ENCODE data around the gene ANKRD26. TPM values are rescaled to one million over a fixed set of nuclear protein-coding genes. Genes with fewer than 3 reads are reported as not detected.

The ANKRD26 gene
- 10 to 100 TPM; 10.3 to 12.0 TPM for total RNA-seq

GRCh38 chr10:27099916-27100812, at the start of gene ANKRD26:
Gene ANKRD26, minus strand, starts transcription at chr10:27100494. Its CDS starts 168 bp downstream, at chr10:27100326.
- Mint-ChIP-seq H3K27ac (peak within 1 kb of the TSS; percentile 96), H3K9me3 (peaks cover 1% of the 10 kb centered on the region), H3K27me3 (peaks cover 4% of the 10 kb centered on the region), H3K36me3 (peaks cover 24% of the 10 kb centered on the region), H3K4me3 (peak within 1 kb of the TSS; percentile 93), H3K4me1 (peaks cover 39% of the 10 kb centered on the region)
- peak; percentile 95 for DNase-seq

- Mint-ChIP-seq H3K27ac (no peak overlapping the region), H3K9me3 (no peaks in the 10 kb centered on the region), H3K27me3 (no peaks in the 10 kb centered on the region), H3K36me3 (peaks cover 39% of the 10 kb centered on the region), H3K4me3 (no peak overlapping the region), H3K4me1 (peaks cover 45% of the 10 kb centered on the region)
- DNase-seq = no peak
Measured at GRCh38 chr10:27147701-27148100, 47.4 kb upstream of the ANKRD26 start.

GRCh38 chr10:27145937-27146336, 45.6 kb upstream of the ANKRD26 start:
- no peak for DNase-seq
- no peaks in the 10 kb centered on the region for H3K27me3 Mint-ChIP-seq
- H3K4me1 Mint-ChIP-seq = peaks cover 32% of the 10 kb centered on the region
- H3K36me3 Mint-ChIP-seq = peaks cover 33% of the 10 kb centered on the region
- H3K9me3 Mint-ChIP-seq = no peaks in the 10 kb centered on the region
- H3K27ac Mint-ChIP-seq = no peak overlapping the region
- no peak overlapping the region for H3K4me3 Mint-ChIP-seq

DNA sequence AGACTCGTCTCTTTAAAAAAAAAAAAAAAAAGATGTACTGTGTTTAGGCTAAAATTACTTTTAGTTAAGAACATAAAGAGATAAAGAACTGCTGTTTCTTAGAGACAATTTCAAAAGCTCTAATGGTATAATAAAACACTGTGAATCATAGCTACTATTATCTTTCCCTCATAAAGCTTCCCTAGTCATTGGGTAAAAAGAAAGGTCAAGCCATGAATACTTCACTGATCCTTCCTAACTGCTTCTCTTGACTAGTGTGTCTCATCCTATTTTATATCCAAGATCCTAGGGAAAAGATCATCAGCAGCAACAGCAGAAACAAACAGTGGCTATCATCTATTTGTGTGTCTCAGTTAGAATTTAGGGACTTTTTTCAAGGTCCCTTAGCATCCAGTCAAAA, 43.4 kb upstream of the ANKRD26 start:
- Mint-ChIP-seq H3K27me3 (no peaks in the 10 kb centered on the region), H3K36me3 (peaks cover 33% of the 10 kb centered on the region), H3K4me1 (peaks cover 20% of the 10 kb centered on the region), H3K9me3 (no peaks in the 10 kb centered on the region), H3K27ac (no peak overlapping the region), H3K4me3 (no peak overlapping the region)
- DNase-seq = no peak

DNA sequence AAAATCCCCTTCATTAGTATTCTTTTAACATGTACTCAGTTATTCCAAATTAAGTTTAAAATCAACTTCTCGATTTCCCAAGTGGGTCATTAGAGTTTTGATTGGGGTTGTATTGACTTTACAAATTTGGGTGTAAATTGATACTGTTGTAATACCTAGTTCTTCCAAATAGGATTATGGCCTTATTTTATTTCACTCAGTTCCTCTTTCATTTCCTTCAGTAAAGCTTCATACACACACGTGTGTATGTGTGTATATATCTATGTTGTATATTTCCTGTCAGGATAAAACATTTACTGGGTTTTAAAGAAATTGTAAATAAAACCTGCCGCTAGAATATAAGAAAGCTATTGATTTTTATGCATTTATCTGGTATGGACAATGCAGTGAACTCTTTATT, 38.0 kb upstream of the ANKRD26 start:
- DNase-seq = no peak
- no peaks in the 10 kb centered on the region for H3K4me1 Mint-ChIP-seq
- no peak overlapping the region for H3K4me3 Mint-ChIP-seq
- no peak overlapping the region for H3K27ac Mint-ChIP-seq
- peaks cover 20% of the 10 kb centered on the region for H3K36me3 Mint-ChIP-seq
- no peaks in the 10 kb centered on the region for H3K27me3 Mint-ChIP-seq
- H3K9me3 Mint-ChIP-seq = no peaks in the 10 kb centered on the region

DNA sequence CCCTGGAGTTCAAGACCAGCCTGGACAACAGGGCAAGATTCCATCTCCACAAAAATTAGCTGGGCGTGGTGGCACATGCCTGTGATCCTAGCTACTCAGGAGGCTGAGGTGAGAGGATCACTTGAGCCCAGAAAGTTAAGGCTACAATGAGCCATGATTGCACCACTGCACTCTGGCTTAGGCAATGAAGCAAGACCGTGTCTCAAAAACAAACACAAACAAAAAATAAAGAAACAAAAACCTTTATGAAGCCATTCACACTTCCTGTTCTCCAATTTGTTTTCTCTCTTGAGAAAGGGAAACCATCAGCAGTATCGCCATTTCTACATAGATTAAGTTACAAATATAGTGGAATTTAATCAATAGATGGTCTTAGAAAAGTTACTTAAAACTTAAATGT, 34.1 kb upstream of the ANKRD26 start:
- H3K36me3 Mint-ChIP-seq = peaks cover 21% of the 10 kb centered on the region

GRCh38 chr10:27108165-27108564, 7.9 kb upstream of the ANKRD26 start:
- Mint-ChIP-seq H3K36me3 (peaks cover 58% of the 10 kb centered on the region), H3K4me3 (no peak overlapping the region), H3K27ac (no peak overlapping the region), H3K9me3 (peaks cover 5% of the 10 kb centered on the region), H3K27me3 (no peaks in the 10 kb centered on the region), H3K4me1 (peaks cover 14% of the 10 kb centered on the region)
- no peak for DNase-seq

More for the DNA sequence above, 34.1 kb upstream of the ANKRD26 start:
- Mint-ChIP-seq H3K27ac (no peak overlapping the region), H3K4me3 (no peak overlapping the region), H3K27me3 (no peaks in the 10 kb centered on the region), H3K9me3 (no peaks in the 10 kb centered on the region), H3K4me1 (peaks cover 7% of the 10 kb centered on the region)
- no peak for DNase-seq

GRCh38 chr10:27104919-27105318, 4.6 kb upstream of the ANKRD26 start:
- Mint-ChIP-seq H3K4me1 (peaks cover 38% of the 10 kb centered on the region), H3K9me3 (peaks cover 6% of the 10 kb centered on the region), H3K27ac (peak overlapping the region; percentile 76), H3K4me3 (no peak overlapping the region), H3K36me3 (peaks cover 58% of the 10 kb centered on the region), H3K27me3 (peaks cover 4% of the 10 kb centered on the region)
- DNase-seq = peak; percentile 9

DNA sequence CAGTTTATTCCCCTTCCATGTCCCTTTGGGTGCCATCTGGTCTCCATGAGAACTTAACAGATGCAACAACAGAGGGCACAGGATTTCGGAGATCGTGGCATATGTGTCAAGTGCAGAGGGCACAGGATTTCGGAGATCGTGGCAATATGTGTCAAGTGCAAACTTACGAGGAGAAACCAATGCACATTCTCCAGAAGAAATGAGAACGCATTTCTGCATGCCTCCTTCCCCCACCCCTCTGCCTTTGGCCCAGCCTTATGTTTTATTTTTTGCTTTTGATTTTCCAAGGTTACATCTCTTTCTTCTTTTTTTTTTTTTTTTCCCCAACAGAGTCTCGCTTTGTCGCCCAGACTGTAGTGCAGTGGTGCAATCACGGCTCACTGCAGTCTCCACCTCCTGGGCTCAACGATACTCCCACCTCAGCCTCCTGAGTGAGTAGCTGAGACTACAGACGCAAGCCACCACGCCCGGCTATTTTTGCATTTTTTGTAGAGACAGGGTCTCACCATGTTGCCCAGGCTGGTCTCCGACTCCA, 586 bp upstream of the ANKRD26 start:
- Mint-ChIP-seq H3K27me3 (peaks cover 4% of the 10 kb centered on the region), H3K4me3 (peak overlapping the region; percentile 93), H3K9me3 (peaks cover 1% of the 10 kb centered on the region), H3K4me1 (peaks cover 44% of the 10 kb centered on the region), H3K27ac (peak overlapping the region; percentile 96), H3K36me3 (peaks cover 32% of the 10 kb centered on the region)
- peak; percentile 35 for DNase-seq

DNA sequence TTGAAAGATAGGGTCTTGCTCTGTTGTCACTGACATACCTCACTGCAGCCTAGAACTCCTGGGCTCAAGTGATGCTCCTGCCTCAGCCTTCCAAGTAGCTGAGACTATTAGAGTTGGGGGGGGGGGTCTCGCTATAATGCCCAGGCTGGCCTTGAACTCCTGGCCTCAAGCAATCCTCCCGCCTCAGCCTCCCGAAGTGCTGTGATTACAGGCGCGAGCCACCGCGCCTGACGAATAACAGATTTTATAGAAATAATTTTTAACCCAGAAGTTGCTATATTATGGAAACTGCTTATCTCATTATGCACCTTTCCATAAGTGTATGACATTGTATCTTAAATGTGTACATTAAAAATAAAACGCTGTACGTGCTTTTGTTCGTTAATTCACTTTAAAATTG, 846 bp downstream of the ANKRD26 start:
- DNase-seq = no peak
- peaks cover 1% of the 10 kb centered on the region for H3K9me3 Mint-ChIP-seq
- peaks cover 33% of the 10 kb centered on the region for H3K4me1 Mint-ChIP-seq
- peak overlapping the region; percentile 96 for H3K27ac Mint-ChIP-seq
- H3K27me3 Mint-ChIP-seq = peaks cover 4% of the 10 kb centered on the region
- peaks cover 21% of the 10 kb centered on the region for H3K36me3 Mint-ChIP-seq
- H3K4me3 Mint-ChIP-seq = peak overlapping the region; percentile 93

DNA sequence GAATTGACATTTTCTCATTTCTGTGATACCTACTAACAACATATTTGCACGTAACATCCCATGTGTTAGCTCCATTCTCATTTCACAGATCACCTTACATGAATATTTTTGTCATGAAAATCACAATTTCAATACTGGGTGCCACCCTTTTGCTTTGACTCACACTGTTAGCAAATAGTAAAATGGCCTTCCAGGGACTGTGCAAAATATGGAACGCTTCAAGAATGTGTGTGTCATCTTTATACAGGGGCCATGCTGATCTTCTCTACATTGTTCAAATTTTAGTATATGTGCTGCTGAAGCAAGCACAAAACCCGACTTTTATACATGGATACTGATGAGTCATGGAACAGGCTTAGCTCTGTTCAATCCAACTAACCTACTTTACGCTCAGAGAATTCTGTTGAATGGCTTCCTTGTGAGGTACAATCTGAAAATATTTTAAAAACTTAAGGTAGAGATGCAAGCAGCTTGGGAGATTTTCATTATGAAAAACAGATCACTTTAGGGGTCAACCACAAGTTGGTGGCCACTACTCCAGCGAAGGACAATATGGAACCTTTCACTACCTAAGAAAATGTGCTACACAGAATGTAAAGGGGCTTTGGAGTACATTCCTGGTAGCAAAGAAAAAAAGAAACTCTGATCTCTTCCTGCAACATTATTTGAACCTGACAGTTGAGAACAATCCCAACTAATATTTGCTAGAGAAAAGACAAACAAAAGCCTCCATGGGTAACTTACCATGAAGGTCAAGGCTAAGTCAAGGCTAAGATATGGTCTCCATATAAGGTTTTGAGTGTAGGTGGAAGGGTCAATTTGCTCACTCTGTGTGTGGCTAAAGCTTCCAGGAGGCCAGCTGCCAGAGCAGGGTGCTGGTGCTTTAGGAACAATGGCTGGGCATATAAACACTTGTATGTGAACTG, 11.9 kb downstream of the ANKRD26 start:
- Mint-ChIP-seq H3K27ac (no peak overlapping the region), H3K4me1 (peaks cover 2% of the 10 kb centered on the region), H3K9me3 (no peaks in the 10 kb centered on the region), H3K27me3 (no peaks in the 10 kb centered on the region), H3K36me3 (peaks cover 15% of the 10 kb centered on the region), H3K4me3 (no peak overlapping the region)
- DNase-seq = no peak

DNA sequence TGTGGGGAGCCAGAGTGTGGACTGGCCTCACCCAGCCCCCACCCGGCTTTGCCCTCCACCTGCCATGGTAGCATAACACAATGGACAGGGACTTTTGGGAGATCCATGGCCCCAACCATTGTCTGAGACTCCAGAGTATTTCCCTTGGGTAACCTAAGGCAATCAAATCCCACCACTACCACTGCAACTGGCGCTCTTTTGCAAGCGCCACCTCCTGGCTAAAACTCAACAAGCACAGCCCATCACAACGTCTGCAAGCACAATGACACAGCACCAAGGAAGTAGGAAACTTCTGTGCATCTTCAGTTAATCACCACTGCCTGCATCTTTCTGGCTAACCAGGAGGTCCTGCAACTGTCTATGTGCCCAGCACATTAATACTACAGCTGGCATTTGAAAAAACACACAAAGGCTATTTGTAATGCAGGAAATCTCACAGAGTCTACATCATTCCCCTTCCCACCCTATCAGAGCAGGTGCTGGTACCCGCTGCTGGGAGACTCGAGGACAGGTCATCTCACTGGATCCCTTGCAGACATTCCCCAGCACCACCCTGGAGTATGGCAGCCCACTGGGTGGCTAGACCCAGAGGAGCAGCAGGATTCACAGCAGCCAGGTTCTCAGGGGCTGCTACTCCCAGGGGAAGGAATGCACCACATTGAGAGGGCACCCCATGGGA, 27.7 kb downstream of the ANKRD26 start:
- Mint-ChIP-seq H3K4me1 (peaks cover 7% of the 10 kb centered on the region), H3K9me3 (peaks cover 4% of the 10 kb centered on the region), H3K27me3 (no peaks in the 10 kb centered on the region), H3K27ac (no peak overlapping the region), H3K4me3 (no peak overlapping the region), H3K36me3 (peaks cover 56% of the 10 kb centered on the region)
- no peak for DNase-seq

- no peaks in the 10 kb centered on the region for H3K27me3 Mint-ChIP-seq
- no peak overlapping the region for H3K4me3 Mint-ChIP-seq
- peaks cover 36% of the 10 kb centered on the region for H3K36me3 Mint-ChIP-seq
- no peaks in the 10 kb centered on the region for H3K4me1 Mint-ChIP-seq
- H3K9me3 Mint-ChIP-seq = no peaks in the 10 kb centered on the region
- no peak overlapping the region for H3K27ac Mint-ChIP-seq
- DNase-seq = no peak
Measured at GRCh38 chr10:27068217-27068891, 31.9 kb downstream of the ANKRD26 start.

DNA sequence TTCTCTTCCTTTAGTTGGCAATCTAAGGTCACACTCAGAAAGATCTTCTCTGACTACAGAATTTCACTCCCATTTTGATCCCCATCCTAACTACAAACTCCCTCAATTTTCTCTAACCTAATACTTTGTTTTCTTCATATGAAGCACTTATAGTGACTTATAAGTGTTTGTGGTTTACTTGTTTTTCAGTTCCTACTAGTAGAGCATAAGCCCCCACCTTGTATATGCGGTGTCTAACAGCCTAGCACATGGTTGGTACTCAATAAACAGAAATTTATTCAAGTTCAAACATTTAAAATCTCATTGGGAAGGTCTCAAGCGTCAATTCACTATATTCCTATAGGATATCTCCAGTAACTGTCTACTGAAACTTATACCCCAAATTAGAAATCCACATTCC, 35.2 kb downstream of the ANKRD26 start:
- Mint-ChIP-seq H3K27me3 (no peaks in the 10 kb centered on the region), H3K9me3 (no peaks in the 10 kb centered on the region), H3K27ac (no peak overlapping the region), H3K4me3 (no peak overlapping the region), H3K36me3 (peaks cover 28% of the 10 kb centered on the region), H3K4me1 (no peaks in the 10 kb centered on the region)
- DNase-seq = no peak

Measured in activated naive CD8-positive, alpha-beta T cell treated with anti-CD3 and anti-CD28 coated beads for 36 hours (primary cell).